IPS DF 6.9 (cell line): ENCODE measurements around the gene ABHD5.

Experiments used
- DNase-seq: peaks from one replicate; pipeline ENCODE4 v3.0.0-alpha.2; 2013; ENCODE audit warnings: low read depth, low spot score
- H3K27ac ChIP-seq: one replicate; pipeline ENCODE4 v1.5.1; 2013; ENCODE audit warnings: low read length, control low read depth
- H3K27me3 ChIP-seq: 2 replicates; pipeline ENCODE4 v1.6.1; 2013; ENCODE audit warnings: mild to moderate bottlenecking, low read length; ENCODE audit not compliant: control insufficient read depth, insufficient read depth
- H3K36me3 ChIP-seq: 2 replicates; pipeline ENCODE4 v1.6.1; 2013; ENCODE audit warnings: low read length; ENCODE audit not compliant: control insufficient read depth, insufficient read depth
- H3K4me1 ChIP-seq: 2 replicates; pipeline ENCODE4 v1.6.1; 2013; ENCODE audit warnings: low read length; ENCODE audit not compliant: control insufficient read depth, insufficient read depth
- H3K4me3 ChIP-seq: 2 replicates; pipeline ENCODE4 v1.5.1; 2013; ENCODE audit warnings: mild to moderate bottlenecking, low read length
- H3K9me3 ChIP-seq: 2 replicates; pipeline ENCODE4 v1.6.1; 2013; ENCODE audit warnings: low read length, inconsistent platforms; ENCODE audit not compliant: control insufficient read depth, insufficient read depth
- WGBS: extraction: QIAGEN DNeasy Blood & Tissue Kit; methylation state at CpG from one replicate; pipeline ENCODE4 v1.1.7; 2013; ENCODE audit warnings: mixed read lengths, missing lambda C conversion rate; ENCODE audit not compliant: insufficient read length, insufficient coverage; 5-methylcytosine and 5-hydroxymethylcytosine counted together

ABHD5 gene

GRCh38 chr3:43685921-43686320 is 4.8 kb upstream of the ABHD5 start:
- 100% methylated on average over 1 of the region's 4 CpGs for whole genome bisulfite sequencing

GRCh38 chr3:43686333-43686699 is 4.4 kb upstream of the ABHD5 start:
- no peak overlapping the region for H3K4me3 ChIP-seq
- H3K27me3 ChIP-seq = no peaks in the 10 kb centered on the region; the same call in 1 of the 2 replicates
- H3K4me1 ChIP-seq = no peaks in the 10 kb centered on the region
- H3K36me3 ChIP-seq = no peaks in the 10 kb centered on the region
- DNase-seq = no peak
- H3K27ac ChIP-seq = no peak overlapping the region
- no CpG with 5 or more reads among the region's 4 CpGs for WGBS
- no peaks in the 10 kb centered on the region for H3K9me3 ChIP-seq

More at GRCh38 chr3:43685921-43686320, 4.8 kb upstream of the ABHD5 start:
- no peak overlapping the region for H3K27ac ChIP-seq
- no peaks in the 10 kb centered on the region for H3K4me1 ChIP-seq
- H3K36me3 ChIP-seq = no peaks in the 10 kb centered on the region
- H3K27me3 ChIP-seq = no peaks in the 10 kb centered on the region; the same call in 1 of the 2 replicates
- no peak for DNase-seq
- H3K9me3 ChIP-seq = no peaks in the 10 kb centered on the region
- H3K4me3 ChIP-seq = no peak overlapping the region

DNA sequence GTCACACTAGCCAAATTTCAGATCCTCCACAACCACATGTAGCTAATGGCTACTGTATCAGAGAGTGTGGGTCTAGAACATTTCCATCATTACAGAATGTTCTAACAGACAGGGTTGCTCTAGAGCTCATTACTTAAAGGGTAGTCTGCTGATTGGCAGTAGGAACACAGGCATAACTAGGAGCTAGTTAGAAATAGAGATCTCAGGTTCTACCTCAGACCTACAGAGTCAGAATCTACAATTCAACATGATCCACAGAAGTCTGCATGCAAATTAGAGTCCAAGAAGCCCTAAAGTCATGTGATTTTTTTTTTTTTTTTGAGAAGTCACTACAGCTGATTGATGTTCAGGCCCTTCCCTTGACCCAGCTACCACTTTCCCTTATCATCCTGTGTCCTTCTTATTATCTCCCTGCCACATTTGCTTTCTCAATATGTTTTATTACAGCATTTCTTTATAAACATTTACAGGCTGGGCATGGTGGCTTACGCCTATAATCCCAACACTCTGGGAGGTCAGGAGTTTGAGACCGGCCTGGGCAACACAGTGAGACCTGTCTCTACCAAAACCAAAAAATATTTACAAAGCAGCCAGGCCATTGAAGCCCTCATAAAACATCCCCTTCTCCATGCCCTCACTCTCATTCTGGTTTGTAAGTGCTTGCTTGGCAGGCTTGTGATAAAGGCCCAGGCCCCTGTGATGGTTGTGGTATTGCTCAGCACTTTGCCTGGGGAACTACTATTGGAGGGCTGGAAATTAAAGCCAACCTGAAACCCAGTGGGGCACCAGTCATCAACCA is 3.8 kb upstream of the ABHD5 start:
- Histone ChIP-seq H3K27me3 (no peaks in the 10 kb centered on the region; the same call in 1 of the 2 replicates), H3K36me3 (no peaks in the 10 kb centered on the region), H3K4me3 (no peak overlapping the region), H3K27ac (no peak overlapping the region), H3K9me3 (no peaks in the 10 kb centered on the region), H3K4me1 (no peaks in the 10 kb centered on the region)
- no CpG with 5 or more reads among the region's 2 CpGs for WGBS
- DNase-seq = no peak

- no peak overlapping the region for H3K4me3 ChIP-seq
- DNase-seq = no peak
- H3K36me3 ChIP-seq = no peaks in the 10 kb centered on the region
These were observed 3.3 kb upstream of the ABHD5 start for GRCh38 chr3:43687499-43687811.

GRCh38 chr3:43688245-43688650 is 2.5 kb upstream of the ABHD5 start:
- no peaks in the 10 kb centered on the region; the same call in 1 of the 2 replicates for H3K27me3 ChIP-seq
- DNase-seq = no peak
- H3K36me3 ChIP-seq = no peaks in the 10 kb centered on the region
- H3K27ac ChIP-seq = no peak overlapping the region
- H3K4me3 ChIP-seq = no peak overlapping the region
- no CpG with 5 or more reads among the region's 4 CpGs for WGBS
- no peaks in the 10 kb centered on the region for H3K9me3 ChIP-seq
- H3K4me1 ChIP-seq = peaks cover 2% of the 10 kb centered on the region; the same call in 1 of the 2 replicates

More at GRCh38 chr3:43687499-43687811, 3.3 kb upstream of the ABHD5 start:
- no peak overlapping the region for H3K27ac ChIP-seq
- peaks cover 2% of the 10 kb centered on the region; the same call in 1 of the 2 replicates for H3K4me1 ChIP-seq
- no peaks in the 10 kb centered on the region; the same call in 1 of the 2 replicates for H3K27me3 ChIP-seq
- no peaks in the 10 kb centered on the region for H3K9me3 ChIP-seq
- no CpG with 5 or more reads among the region's 1 CpG for WGBS

DNA sequence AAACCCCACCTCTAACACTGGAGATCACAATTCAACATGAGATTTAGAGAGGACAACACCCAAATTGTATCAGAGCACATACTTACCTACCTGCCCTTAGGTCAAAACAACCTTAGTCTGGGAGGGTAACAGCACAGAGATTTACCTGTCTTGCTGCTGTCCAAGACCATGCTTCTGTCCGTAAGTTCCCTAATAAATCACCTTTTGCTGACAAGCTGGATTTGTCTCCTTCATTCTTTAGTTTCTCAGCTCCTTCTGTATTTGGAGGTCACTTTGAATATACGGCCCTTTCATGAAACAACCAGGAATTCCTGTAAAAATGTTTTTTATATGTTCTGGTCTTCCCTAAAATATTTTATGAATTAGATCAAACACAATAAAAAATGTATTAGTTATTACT is 1.6 kb upstream of the ABHD5 start:
- H3K27me3 ChIP-seq = no peaks in the 10 kb centered on the region; the same call in 1 of the 2 replicates
- H3K4me3 ChIP-seq = no peak overlapping the region
- H3K36me3 ChIP-seq = no peaks in the 10 kb centered on the region
- peaks cover 2% of the 10 kb centered on the region; the same call in 1 of the 2 replicates for H3K4me1 ChIP-seq
- no peak for DNase-seq
- no peaks in the 10 kb centered on the region for H3K9me3 ChIP-seq
- H3K27ac ChIP-seq = no peak overlapping the region
- WGBS = no CpG with 5 or more reads among the region's 2 CpGs

- no peaks in the 10 kb centered on the region for H3K9me3 ChIP-seq
- H3K27ac ChIP-seq = no peak overlapping the region
- peaks cover 2% of the 10 kb centered on the region; the same call in 1 of the 2 replicates for H3K4me1 ChIP-seq
- peak overlapping the region; percentile 48; the same call in 1 of the 2 replicates for H3K4me3 ChIP-seq
- DNase-seq = no peak
- H3K27me3 ChIP-seq = no peaks in the 10 kb centered on the region; the same call in 1 of the 2 replicates
- no peaks in the 10 kb centered on the region for H3K36me3 ChIP-seq
- no CpG with 5 or more reads among the region's 26 CpGs for WGBS
These were observed 855 bp upstream of the ABHD5 start for GRCh38 chr3:43689766-43690399.

DNA sequence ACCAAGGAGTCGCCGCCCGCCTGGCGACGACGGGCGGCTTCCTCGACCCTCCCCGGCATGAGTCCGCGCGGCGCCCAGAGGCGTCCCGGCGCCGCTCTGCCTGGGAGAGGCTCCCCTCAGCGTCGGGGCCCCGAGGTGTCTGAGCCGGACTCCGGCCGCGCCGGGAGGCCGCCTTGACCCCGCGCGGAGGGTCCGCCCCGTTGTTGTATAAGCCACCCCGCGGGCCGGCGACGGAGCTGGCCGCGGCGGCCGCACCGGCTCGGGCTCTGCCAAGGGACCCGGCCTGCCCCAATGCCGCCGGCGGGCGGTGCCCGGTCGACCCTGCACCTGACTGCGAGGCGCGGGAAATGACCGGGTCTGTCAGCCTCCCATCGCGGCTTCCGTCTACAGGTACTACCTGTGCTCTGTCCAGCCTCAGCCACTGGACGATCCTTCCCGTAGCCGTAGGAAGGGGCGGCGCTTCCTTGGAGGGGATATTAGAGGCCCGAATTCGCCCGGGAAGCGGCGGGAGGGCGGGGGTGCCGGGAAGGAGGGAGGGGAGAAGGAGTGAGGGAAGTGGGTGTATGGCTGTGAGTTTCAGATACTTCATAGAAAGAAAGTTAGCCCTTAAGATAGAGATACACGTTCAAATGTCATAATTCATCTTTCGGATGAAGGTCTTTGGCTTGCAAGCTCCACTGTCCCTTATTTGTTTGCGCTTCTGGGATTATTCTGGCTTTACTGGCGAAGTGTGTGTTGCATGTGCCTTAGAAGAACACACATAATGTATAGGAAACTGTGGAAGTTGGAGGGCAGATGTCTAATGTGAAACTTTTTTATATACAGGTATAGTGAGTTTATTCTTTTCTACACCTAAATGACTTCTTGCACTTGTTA is 620 bp downstream of the ABHD5 start:
- Histone ChIP-seq H3K4me1 (peaks cover 2% of the 10 kb centered on the region; the same call in 1 of the 2 replicates), H3K27ac (no peak overlapping the region), H3K27me3 (no peaks in the 10 kb centered on the region; the same call in 1 of the 2 replicates), H3K9me3 (no peaks in the 10 kb centered on the region), H3K4me3 (peak overlapping the region; percentile 48), H3K36me3 (no peaks in the 10 kb centered on the region)
- DNase-seq = peak; percentile 35
- no CpG with 5 or more reads among the region's 72 CpGs for WGBS

DNA sequence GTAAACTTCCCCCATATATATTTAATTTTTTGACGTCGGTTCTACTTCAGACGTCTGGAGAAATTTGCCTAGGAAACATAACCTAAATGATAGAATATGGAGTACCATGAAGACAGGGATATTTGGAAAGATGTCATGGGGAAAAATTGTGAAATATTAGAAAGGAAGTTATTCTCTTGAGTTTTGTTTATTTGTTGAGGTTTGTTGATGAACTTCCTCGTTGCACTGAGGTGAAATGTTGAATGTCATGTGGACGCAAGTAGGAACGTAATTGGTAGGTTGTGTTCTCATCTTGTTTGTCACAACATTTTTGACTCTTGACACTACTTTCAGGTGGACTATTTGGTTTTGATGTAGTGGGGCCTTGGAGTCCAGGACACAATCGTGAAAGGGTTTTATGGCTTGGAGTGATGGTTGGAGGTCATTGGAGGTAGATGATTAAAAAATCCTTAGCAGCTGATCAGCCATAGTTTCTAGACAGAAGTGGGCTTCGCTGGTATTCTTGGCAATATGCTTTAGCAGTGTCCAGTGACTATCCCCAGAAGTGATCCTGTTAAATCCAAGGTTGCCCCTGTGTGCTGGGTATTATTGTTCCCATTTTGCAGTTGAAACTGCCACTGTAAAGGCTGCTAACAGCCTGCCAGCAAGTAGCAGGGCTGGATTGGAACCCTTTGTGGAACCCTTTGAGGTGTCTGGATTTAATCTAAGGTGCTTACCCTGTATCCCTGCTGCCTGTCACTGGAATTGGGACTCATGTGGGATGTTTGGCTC is 1.5 kb downstream of the ABHD5 start:
- DNase-seq = no peak
- no peaks in the 10 kb centered on the region for H3K9me3 ChIP-seq
- H3K36me3 ChIP-seq = no peaks in the 10 kb centered on the region
- H3K4me1 ChIP-seq = peaks cover 2% of the 10 kb centered on the region; the same call in 1 of the 2 replicates
- WGBS = 100% methylated on average over 1 of the region's 8 CpGs
- H3K27ac ChIP-seq = no peak overlapping the region
- H3K27me3 ChIP-seq = no peaks in the 10 kb centered on the region; the same call in 1 of the 2 replicates
- H3K4me3 ChIP-seq = no peak overlapping the region
